ENCODE data around the gene GEMIN4. TPM values are rescaled to one million over a fixed set of nuclear protein-coding genes. Genes with fewer than 3 reads are reported as not detected.
A peak's percentile ranks its signal among the peaks of the same experiment; 100 is the strongest.
"Not testable (repeated sequence)": the region's sequence is repeated elsewhere in the genome, so short reads cannot be mapped to it uniquely, and the experiment has no call there.

The GEMIN4 gene
- polyA plus RNA-seq, 2 of the 4 experiments (the other 2 are of a cell fraction), result 36.1 to 47.6 TPM

- ChIA-PET CTCF (interaction anchor here (1.2 to 2.5 kb wide), 5 partner anchors 7 to 236 kb away, joined by 3 to 18 read pairs (median 5); partner anchors contain the start of genes GEMIN4, NXN and TIMM22), POLR2A (no interaction called here)
- FAIRE-seq, result no peak
These were observed 8.3 kb upstream of the GEMIN4 start for GRCh38 chr17:760371-760770.

GRCh38 chr17:759964-760363 lies 7.9 kb upstream of the GEMIN4 start:
- no peak for TF ChIP-seq HES2 (IDR thresholded peaks at IDR 0.05)
- no peak for TF ChIP-seq POLR2A (IDR thresholded peaks at IDR 0.05; ENCODE audit: low read length)
- TF ChIP-seq HOXB13 (CRISPR knock-in tag; IDR thresholded peaks at IDR 0.05; ENCODE audit: low read depth), result no peak
- TF ChIP-seq FOSB (CRISPR knock-in tag; IDR thresholded peaks at IDR 0.05), result no peak
- WGBS (ENCODE audit: missing lambda C conversion rate), result 90% methylated on average over 5 of the region's 5 CpGs
- Histone ChIP-seq H3K27ac (no peak overlapping the region), H3K4me1 (no peaks in the 10 kb centered on the region), H3K4me2 (no peak overlapping the region), H3K4me3 (no peak overlapping the region), H3K9me3 (no peaks in the 10 kb centered on the region)
- FAIRE-seq (no peak), ATAC-seq (no peak), DNase-seq (ENCODE audit: low read depth in 1 of 2, low spot score in 1 of 2) (no peak)
- CTCF ChIA-PET, result interaction anchor here (0.6 to 2.5 kb wide), 9 partner anchors 9 to 348 kb away, joined by 3 to 14 read pairs (median 3); partner anchors contain the start of genes NXN and TIMM22
- POLR2A ChIA-PET, result no interaction called here

More at GRCh38 chr17:760371-760770, 8.3 kb upstream of the GEMIN4 start:
- no peak for DNase-seq (ENCODE audit: low read depth in 1 of 2, low spot score in 1 of 2)
- ATAC-seq, result no peak
- Histone ChIP-seq H3K9me3 (no peaks in the 10 kb centered on the region), H3K4me1 (no peaks in the 10 kb centered on the region), H3K4me3 (no peak overlapping the region), H3K4me2 (no peak overlapping the region), H3K27ac (no peak overlapping the region)
- TF ChIP-seq FOSB (CRISPR knock-in tag; IDR thresholded peaks at IDR 0.05) (no peak), SREBF2 (IDR thresholded peaks at IDR 0.05) (no peak)
- 94% methylated on average over 9 of the region's 9 CpGs for WGBS (ENCODE audit: missing lambda C conversion rate)

- H3K27ac ChIP-seq; ATAC-seq; H3K9me3 ChIP-seq; H3K4me3 ChIP-seq; H3K4me2 ChIP-seq; H3K4me1 ChIP-seq; FAIRE-seq; POLR2A ChIA-PET; DNase-seq (ENCODE audit: low read depth in 1 of 2, low spot score in 1 of 2): not testable (repeated sequence)
- 90% methylated on average over 15 of the region's 15 CpGs for WGBS (ENCODE audit: missing lambda C conversion rate)
- CTCF ChIA-PET, result interaction anchor here (0.7 to 5.2 kb wide), 2 partner anchors 9 to 24 kb away, joined by 4 to 36 read pairs; no protein-coding TSS in a partner anchor
These were observed 4.0 kb upstream of the GEMIN4 start for GRCh38 chr17:756010-756567.

GRCh38 chr17:755319-755961 lies 3.4 kb upstream of the GEMIN4 start:
- not testable (repeated sequence) for H3K27ac ChIP-seq; ATAC-seq; H3K9me3 ChIP-seq; DNase-seq (ENCODE audit: low read depth in 1 of 2, low spot score in 1 of 2); H3K4me3 ChIP-seq; FAIRE-seq; H3K4me1 ChIP-seq; H3K4me2 ChIP-seq
- POLR2A ChIA-PET, result interaction anchor here (1.4 kb wide), 1 partner anchor 26 kb away, joined by 5 read pairs; the partner anchor contains the start of gene GLOD4
- 96% methylated on average over 9 of the region's 9 CpGs for WGBS (ENCODE audit: missing lambda C conversion rate)
- CTCF ChIA-PET, result interaction anchor here (1.0 to 6.1 kb wide), 4 partner anchors 10 to 242 kb away, joined by 3 to 41 read pairs (median 20); partner anchors contain the start of genes NXN and TIMM22
- TF ChIP-seq, protein P1, sequence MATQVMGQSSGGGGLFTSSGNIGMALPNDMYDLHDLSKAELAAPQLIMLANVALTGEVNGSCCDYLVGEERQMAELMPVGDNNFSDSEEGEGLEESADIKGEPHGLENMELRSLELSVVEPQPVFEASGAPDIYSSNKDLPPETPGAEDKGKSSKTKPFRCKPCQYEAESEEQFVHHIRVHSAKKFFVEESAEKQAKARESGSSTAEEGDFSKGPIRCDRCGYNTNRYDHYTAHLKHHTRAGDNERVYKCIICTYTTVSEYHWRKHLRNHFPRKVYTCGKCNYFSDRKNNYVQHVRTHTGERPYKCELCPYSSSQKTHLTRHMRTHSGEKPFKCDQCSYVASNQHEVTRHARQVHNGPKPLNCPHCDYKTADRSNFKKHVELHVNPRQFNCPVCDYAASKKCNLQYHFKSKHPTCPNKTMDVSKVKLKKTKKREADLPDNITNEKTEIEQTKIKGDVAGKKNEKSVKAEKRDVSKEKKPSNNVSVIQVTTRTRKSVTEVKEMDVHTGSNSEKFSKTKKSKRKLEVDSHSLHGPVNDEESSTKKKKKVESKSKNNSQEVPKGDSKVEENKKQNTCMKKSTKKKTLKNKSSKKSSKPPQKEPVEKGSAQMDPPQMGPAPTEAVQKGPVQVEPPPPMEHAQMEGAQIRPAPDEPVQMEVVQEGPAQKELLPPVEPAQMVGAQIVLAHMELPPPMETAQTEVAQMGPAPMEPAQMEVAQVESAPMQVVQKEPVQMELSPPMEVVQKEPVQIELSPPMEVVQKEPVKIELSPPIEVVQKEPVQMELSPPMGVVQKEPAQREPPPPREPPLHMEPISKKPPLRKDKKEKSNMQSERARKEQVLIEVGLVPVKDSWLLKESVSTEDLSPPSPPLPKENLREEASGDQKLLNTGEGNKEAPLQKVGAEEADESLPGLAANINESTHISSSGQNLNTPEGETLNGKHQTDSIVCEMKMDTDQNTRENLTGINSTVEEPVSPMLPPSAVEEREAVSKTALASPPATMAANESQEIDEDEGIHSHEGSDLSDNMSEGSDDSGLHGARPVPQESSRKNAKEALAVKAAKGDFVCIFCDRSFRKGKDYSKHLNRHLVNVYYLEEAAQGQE (IDR thresholded peaks at IDR 0.05), result peak; percentile 21; the same call in 1 of the 2 replicates
- 0 out of 2 replicates have a peak, but pooled peaks have one; percentile 10 for TF ChIP-seq KDM1A (IDR thresholded peaks at IDR 0.05; ENCODE audit: low read depth)

- FAIRE-seq, result no peak
- ChIA-PET CTCF (interaction anchor here (1.0 to 6.1 kb wide), 15 partner anchors 8 to 603 kb away, joined by 3 to 41 read pairs (median 6); partner anchors contain the start of genes GLOD4, MRM3, NXN and TIMM22), POLR2A (interaction anchor here (1.4 kb wide), 1 partner anchor 28 kb away, joined by 6 read pairs; the partner anchor contains the start of genes GLOD4 and MRM3)
- H3K4me3 ChIP-seq, result no peak overlapping the region
- ATAC-seq, result no peak
- H3K4me2 ChIP-seq, result no peak overlapping the region
- no peak overlapping the region for H3K27ac ChIP-seq
- H3K9me3 ChIP-seq, result no peaks in the 10 kb centered on the region
- DNase-seq (ENCODE audit: low read depth in 1 of 2, low spot score in 1 of 2), result no peak
- TF ChIP-seq ZC3H11A (IDR thresholded peaks at IDR 0.05), result no peak
- TF ChIP-seq JUNB (IDR thresholded peaks at IDR 0.05), result no peak
- TF ChIP-seq KDM1A (IDR thresholded peaks at IDR 0.05; ENCODE audit: low read depth), result no peak
- no peak for TF ChIP-seq CHD4 (IDR thresholded peaks at IDR 0.05; ENCODE audit: borderline replicate concordance)
- no peak for TF ChIP-seq TP53 (CRISPR knock-in tag; IDR thresholded peaks at IDR 0.05)
- no peak for TF ChIP-seq EP300 (IDR thresholded peaks at IDR 0.05)
- no peak for TF ChIP-seq ATOH8 (CRISPR knock-in tag; IDR thresholded peaks at IDR 0.05; ENCODE audit: low read depth)
- no peak for TF ChIP-seq NPAS2 (CRISPR knock-in tag; IDR thresholded peaks at IDR 0.05; ENCODE audit: borderline replicate concordance)
- no peak for TF ChIP-seq RFX5 (IDR thresholded peaks at IDR 0.05)
- TF ChIP-seq MYC (IDR thresholded peaks at IDR 0.05; ENCODE audit: borderline replicate concordance, low read length), result no peak
- no peak for TF ChIP-seq RARB (CRISPR knock-in tag; IDR thresholded peaks at IDR 0.05)
- peaks cover 10% of the 10 kb centered on the region for H3K4me1 ChIP-seq
- WGBS (ENCODE audit: missing lambda C conversion rate), result 83% methylated on average over 13 of the region's 13 CpGs
These were observed 1.4 kb upstream of the GEMIN4 start for GRCh38 chr17:753418-753817.
